Activated naive CD8-positive, alpha-beta T cell treated with anti-CD3 and anti-CD28 coated beads, Interleukin-2, amount 50 U/mL, for 16 hours (primary cell): Measurements from ENCODE around the gene SLIT3.
"Not testable (repeated sequence)": the region's sequence is repeated elsewhere in the genome, so short reads cannot be mapped to it uniquely, and the experiment has no call there.

Experiments
- DNase-seq: peaks from one replicate; pipeline ENCODE4 v3.0.0-alpha.2; 2020; ENCODE audit warnings: low read depth, low spot score

The SLIT3 gene

DNA sequence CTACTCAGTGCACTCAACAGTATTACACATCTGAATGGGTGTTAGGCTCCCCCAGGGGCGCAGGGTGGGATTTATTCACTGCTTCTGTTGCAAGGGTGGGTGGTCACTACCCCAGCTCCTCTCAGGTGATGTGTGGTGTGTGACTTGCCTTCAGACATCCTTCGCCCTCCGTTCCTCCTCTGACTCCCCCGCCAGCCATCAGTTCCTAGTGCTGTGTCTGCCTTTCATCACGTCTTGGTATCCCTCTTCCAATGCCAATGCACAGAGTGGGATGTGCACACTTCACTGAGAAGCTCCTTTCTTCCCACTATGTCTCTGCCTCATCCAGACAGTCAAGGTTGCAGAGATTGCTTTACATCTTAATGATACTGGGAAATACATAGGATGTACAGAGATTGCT lies 79.4 kb downstream of the SLIT3 start:
- DNase-seq = no peak

DNA sequence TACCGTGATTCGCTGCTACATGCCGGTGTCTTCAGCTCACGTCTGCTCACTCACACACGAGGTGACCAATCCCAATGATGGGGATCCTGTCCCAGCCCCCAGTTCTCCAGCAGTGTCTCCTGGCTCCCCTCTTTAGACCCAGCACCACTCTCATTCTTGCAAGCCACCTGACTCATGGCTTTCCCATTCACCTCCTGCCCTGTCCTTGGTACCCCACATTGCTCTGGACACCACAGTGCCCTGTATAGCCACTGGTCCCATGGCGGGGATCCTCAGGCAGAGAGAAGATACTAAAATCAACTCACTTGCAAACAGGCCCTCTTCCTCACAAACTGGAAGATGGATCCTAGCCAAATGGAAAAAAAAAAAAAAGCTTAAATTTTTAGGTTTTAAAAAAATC lies 81.0 kb downstream of the SLIT3 start:
- no peak for DNase-seq

DNA sequence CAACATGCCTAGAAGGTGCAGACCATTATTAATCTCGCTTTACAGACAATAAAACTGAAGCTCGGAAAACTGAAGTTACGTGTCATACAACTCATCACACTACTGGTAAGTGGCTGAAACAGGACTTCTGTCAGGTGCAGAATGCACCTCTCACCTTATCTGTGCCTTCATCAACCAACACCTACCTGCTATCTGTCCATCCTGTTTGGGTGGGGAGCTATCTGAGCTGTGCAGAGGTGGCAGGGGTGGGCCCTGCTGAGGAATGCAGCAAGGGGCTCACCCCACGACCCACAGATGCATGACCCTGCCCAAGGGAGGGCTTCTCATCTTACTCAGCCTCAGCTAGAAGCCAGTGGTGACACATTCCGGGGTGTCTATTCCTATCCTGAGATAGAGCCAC lies 81.6 kb downstream of the SLIT3 start:
- no peak for DNase-seq

DNA sequence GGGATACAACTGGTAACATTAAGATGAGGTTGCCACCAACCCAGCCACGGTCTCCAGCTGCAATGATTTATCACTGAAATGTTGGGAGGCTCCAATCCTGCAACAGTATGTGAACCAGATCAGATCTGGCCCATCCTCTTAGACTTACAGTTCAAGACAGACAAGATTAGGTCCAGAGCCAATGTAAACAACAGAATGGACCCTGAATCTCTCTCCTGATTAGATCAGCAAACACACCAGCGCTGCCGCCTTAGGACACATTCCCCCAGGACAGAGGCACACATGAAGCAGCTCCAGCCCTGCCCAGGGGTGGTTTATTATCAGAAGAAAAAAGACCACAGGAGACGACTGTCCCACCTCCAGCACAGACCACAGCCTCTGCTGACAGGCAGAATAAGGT lies 82.1 kb downstream of the SLIT3 start:
- no peak for DNase-seq

DNA sequence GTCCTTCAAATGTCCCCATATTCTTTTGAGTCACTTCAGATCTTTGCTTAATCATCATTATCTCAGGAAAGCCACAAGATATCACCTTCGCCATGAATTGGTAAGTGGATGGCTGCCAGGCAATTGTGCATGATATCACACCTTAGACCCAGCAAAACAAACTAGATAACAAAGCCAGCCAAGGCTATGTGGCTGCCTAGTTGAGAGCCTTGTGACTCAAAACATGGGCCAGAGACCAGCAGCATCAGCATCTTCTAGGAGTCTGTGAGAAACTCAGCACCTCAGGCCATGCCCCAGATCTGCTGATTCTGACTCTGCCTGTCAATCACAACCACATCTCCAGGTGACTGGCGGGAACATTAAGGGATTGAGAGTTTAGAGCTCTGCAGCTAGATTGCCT lies 82.8 kb downstream of the SLIT3 start:
- no peak for DNase-seq

DNA sequence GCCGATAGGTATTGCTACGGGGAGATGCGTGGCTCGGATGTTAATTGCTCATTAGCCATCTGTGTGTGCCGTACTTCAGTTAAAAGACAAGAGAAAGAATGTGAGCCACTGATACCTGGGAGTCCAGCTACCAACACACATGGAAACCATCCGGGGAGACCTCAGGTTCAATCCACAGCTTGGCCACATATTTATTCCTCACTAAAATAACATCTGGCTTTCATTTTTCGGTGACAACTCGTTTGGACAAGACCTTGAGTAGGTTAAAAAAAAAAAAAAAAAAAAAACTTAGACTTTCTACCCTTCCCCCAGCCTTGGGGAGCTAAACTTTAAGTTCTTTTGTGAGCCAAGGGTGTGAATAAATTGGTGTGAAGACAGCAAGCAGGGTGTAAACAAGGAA lies 84.1 kb downstream of the SLIT3 start:
- no peak for DNase-seq

DNA sequence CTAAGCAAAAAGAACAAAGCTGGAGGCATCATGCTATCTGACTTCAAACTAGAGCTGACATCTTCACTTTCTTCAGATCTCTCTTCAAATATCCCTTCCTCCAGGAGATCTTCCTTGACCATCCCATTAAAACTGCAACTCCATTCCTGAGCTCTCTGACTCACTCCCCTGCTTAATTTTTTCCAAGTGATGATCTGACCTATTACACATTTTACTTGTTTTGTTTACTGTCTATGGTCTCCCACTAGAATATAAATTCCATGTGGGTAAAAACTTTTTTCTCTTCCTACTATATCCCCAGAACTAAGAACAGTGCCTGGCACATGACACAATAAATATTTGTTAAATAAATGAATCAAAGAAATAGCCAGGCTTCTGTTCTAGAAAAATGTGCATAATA lies 87.5 kb downstream of the SLIT3 start:
- DNase-seq = no peak

DNA sequence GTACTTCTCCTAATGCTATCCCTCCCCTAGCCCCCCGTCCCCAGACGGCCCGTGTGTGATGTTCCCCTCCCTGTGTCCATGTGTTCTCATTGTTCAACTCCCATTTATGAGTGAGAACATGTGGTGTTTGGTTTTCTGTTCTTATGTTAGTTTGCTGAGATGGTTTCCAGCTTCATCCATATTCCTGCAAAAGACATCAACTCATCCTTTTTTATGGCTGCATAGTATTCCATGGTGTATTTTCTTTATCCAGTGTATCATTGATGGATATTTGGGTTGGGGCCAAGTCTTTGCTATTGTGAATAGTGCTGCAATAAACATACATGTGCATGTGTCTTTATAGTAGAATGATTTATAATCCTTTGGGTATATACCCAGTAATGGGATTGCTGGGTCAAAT lies 89.2 kb downstream of the SLIT3 start:
- not testable (repeated sequence) for DNase-seq

DNA sequence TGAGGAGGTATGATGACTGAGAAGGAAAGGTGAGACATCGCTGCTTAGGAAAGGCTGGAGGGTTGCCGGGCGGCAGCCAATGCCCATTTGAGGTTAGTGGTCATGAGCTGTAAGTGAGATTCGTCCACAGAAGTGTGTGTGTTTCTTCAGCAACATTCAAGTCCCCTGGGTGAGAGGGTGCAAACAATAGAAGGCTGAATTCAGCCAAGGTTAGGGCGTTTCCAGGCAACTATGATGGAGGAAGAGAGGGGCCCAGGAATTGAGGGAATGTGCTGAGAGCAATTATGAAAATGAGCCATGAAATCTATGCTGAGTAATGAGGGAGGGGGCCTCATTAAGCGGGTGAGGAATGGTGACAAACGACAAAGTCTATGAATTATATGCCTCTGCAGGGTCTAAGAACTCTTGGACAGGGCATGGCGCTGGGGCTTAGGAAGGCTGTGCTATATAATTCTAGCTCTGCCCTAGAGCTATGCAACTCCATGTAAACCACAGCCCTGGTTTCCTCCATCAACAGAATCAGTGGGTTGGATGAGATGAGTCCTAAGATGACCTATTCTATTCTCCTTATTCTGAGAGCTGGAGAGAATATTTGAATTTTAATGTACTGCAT lies 96.0 kb downstream of the SLIT3 start:
- no peak for DNase-seq

DNA sequence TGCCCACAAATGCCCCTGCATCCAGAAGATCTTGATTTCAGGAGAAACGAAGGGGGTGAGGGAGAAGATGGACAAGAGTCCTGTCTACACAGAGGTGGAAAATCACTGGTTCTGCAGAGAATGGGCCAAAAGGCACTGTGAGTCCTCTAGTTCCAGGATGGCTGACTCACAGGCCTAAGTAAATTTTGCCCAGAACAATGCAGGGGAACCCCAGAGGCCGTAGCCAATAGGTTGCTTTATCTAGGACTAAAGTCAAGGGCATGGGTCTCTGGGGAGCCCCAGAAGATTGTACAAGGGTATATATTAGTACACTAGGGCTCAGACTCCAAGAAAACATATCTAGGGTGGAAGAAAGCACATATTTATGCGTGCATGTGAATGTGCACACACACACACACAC lies 98.0 kb downstream of the SLIT3 start:
- no peak for DNase-seq

DNA sequence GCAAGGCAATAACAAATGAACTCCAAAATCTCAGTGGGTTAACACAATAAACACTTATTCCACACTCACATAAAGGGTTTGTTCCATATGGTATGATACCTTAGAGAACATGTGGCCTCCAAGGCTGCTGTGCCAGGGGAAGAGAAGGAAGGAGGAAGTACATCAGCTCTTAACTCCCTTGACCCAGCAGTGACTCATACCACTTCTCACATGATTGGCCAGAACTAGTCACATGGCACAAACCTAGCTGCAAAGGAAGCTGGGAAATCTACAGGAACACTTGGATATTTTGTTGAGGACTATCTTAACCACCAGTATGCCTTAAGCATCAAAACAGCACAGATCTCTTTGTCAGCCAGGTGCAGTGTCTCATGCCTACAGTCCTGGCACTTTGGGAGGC lies 99.3 kb downstream of the SLIT3 start:
- DNase-seq = no peak

DNA sequence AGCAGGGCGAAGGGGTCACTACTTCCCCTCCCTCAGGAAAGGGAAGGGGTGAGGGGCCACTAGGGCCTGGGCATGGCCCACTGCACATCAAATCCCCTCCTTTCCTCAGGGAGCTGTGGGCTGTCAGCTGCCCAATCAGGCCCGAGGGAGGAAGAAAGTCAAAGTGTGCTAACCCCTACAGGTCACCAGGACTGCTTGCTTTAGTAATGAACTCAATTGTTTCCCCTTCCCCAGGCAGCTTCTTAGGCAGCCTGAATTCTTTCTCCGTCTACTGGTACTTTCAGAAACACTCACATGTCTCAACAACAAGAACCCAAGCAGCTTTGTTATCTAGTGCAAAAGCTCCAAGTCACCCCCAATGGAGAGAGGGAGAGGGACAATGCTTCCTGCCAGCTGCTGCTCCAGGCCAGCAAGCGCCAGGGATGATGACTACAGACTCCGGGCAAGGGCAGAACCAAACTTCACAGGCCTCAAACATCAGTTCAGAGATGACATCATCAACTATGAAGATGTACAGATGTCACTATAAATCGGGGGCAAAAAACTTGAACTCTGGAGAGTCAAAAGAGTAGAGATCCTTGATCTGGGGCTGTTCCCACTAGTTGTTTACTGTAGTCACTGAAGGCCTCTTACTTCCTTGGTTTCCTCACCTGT lies 100.7 kb downstream of the SLIT3 start:
- no peak for DNase-seq

DNA sequence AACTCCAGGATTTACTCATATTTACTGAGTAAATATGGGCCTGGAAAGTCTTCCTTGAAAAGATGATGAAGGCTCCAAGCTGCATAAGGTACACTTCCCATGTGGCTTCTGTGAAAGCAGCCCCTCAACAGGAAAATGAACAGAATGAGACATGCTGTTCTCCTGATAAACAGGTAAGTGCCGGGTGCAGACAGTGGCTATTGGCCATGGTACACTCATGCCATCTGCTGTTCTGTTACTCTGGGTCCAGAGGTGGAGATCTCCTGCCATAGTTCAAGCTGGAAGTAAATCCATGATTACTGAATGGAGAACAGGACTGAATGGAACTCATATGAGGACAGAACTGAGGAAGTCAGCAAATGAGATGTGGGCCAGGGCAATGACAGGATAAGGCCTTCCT lies 103.6 kb downstream of the SLIT3 start:
- no peak for DNase-seq

DNA sequence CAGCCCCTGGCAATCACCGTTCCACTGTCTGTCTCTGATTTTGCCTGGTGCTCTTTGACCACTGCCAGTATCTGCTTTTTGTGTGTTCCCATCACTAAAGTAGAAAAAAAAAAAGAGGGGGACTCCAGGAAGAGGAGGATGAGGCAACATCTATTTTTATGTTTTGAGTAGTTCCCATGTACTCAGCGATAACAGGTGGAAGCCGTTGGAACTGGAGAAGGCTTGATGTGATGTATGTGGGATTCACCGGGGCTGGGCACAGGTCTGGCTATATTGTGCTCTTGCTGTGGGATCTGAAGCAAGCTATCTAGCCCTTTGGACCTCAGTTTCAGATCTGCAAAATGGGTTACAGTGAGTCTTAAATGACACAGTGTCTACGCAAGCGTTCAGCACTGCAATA lies 104.9 kb downstream of the SLIT3 start:
- no peak for DNase-seq

DNA sequence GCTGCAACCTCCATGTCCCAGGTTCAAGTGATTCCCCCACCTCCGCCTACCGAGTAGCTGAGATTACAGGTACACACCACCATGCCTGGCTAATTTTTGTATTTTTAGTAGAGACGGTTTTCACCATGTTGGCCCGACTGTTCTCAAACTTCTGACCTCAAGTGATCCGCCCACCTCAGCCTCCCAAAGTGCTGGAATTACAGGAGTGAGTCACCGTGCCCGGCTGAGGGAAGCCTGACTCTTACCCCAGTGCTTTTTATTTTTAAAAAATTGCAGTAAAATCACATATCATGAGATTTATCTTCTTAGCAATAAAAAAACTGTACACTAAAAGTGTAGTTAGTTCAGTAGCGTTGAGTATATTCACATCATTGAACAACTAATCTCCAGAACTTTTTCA lies 105.3 kb downstream of the SLIT3 start:
- DNase-seq = no peak

DNA sequence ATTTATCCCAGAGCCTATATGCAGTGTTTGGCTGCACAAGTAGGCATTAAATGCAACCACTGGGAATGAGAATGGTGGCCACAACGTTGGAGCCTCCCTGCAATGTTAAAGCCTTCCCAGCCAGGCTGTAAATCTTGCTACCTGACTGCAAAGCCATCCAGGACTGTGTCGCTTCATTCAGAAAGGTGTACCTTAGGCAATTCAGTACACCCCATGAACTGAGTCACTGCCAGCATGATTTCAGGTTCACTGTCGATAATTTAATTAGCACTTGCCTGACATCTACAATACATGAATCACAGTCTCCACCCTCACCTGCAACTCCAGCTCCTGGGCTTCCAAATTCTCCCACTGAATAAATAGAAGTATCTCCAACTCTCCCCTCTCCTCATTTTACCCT lies 108.4 kb downstream of the SLIT3 start:
- DNase-seq = no peak

DNA sequence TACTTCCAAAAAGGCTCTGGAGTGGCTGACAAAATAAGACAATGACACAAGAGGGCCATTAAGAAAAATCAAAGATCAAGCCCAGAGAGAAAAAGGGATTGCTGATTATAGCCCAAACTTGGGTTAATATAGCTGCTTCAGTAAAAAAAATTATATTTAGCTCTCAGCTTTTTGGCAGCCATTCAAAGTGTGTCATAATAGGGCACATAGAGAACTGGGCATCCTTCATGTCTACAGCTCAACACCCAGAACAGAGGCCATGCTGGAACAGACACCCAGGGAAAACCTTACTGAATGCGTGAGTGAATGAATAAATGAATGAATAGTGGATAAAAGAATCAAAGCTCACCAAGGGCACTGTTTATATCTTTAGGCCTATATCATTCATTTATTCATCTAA lies 110.1 kb downstream of the SLIT3 start:
- DNase-seq = no peak

DNA sequence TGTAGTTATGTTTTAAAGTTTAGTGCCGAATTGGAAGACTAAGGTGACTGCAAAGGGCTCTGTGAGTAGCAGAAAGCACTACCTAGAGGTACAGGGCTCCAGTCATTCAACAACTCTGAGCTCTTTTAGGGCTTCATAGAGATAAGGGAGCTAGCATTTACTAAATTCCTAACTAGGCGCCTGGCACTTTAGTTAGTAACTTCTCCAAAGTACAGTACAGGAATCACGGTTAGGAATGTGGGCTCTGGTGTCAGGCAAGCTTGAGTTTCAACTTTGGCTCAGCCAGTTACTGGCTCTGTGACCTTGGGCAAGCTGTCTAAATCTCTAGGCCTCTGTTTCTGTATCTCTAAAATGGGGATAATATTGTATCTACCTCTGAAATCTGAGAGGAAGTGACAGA lies 115.3 kb downstream of the SLIT3 start:
- DNase-seq = no peak

DNA sequence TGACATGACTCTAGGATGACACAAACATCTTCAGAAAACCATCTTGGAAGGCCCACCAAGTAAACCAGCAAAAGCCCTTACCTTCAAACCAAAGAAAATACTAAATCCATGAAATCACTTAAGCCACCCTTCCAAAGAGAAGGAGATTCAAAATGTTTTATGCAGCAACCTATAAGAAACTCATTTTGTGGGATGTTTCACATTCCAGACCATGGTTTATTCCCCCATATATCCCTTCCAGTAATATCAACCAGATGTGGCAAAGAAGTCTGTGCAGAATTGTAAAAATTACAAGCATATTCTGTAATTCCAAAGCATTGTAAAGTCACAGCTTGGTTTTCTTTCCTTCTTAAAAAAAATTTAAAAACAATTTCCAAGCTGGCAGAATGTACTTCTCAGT lies 117.4 kb downstream of the SLIT3 start:
- DNase-seq = no peak

DNA sequence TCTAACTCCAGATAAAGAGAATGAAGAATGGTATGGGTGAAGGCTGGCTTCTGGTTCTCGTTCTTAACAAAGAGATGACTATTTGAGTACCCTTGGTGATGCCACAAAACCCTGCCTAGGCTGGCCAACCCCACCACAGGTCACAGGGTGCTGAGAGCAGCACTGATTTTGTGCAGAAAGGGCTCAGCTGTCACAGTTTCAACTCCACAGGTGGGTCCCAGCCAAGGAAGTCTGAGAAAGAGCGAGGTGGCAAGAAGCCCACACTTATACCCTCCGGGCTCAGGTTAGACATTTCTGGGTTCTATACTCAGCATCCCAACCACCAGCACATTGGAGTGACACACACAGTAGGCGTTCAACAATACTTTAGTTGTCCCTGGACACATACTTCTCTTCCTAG lies 118.1 kb downstream of the SLIT3 start:
- DNase-seq = no peak

DNA sequence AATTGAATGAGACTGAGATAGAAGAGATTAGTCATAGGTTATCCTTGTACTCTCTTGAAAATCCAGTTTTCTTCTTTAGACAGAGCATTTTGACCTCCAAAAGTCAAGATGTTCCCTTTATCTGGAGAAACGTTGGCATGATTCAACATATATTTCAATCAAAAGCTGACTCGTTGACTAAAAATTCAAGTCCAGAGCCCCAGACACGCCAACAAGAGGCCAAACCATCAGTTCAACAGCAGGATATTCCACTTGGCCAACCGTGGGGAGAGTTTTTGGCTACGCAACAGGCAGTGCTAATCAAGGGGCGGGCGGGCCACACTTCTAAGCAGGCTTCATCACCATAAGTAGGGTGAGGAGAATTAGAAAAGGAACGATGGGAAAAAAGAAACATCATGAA lies 119.1 kb downstream of the SLIT3 start:
- no peak for DNase-seq

DNA sequence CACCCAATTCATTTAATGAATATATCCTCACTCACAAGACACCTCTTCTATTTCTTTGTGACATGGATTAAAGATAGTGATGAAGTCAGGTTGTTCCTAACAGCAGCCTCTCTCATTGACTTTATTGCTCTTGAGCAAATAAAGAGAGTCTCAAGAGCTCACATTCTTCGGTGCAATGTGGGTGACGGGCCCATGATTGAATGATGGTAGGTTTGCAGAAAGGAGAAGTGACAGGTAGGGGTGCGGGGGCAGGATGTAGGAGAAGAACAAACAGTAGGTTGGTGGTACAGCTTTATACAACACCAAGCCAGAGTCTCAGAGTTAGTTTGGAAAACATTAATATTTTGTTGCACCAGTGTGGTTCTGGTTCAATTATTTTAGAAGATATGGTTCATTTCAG lies 122.2 kb downstream of the SLIT3 start:
- DNase-seq = no peak

DNA sequence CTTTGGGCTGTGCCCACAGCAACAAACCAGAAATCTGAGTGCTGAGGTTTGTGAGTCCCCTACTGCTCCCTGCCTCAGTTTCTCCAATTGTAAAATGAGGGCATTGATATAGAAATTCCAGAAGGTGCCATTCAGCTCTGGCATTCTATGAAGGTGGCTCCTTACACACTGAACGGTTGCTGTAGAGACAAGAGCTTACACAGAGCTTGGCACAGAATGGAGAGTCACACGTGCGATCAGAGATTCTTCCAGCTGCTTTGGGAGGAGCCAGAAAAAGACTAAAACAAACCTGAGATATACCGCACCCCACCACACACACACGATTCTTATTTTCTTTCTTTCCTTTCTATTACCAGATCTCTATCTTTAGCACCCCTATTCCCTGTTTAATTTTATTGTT lies 122.7 kb downstream of the SLIT3 start:
- no peak for DNase-seq
